Measurements from ENCODE around the gene GFRA1.

The GFRA1 gene

DNA sequence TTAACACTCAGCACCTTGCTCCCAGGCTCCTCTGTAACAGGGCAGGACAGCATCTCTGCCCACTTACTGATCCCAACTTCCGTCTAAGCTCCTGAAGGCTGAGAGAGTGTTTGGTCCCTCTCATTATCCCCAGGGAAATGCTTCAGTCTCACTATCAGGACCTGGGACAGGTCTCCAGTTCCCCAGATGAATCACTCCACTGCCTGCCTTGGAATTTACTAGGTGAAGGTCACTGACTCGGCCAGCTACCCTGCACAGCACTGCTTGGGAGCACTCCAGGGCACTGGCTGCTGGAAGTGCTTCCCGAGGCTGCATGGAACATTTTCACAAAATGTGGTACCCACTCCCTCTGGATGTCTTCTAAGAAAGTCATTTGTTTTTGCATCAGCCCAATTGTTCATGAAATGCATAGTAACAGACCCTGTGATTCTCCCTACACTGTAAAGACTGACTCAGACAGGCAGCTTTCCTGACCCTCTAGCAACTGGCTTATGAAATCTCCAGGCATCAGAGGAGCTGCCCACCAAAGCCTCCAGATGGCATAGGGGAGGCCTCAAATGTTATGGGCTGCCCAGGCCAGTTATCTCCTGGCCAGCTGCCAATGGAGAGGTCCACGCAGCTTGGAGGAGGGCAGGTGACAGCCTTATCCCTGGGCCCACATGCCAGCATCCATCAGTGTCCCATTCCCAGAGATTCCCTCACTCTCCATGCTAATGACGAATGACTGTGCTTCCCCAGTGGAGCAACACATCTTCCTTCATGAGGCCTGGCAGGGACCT lies 89.1 kb downstream of the GFRA1 start:
- Histone ChIP-seq H3K27me3 (ENCODE audit: control insufficient read depth, insufficient read depth, low read length) (no peaks in the 10 kb centered on the region), H3K79me2 (no peaks in the 10 kb centered on the region), H3K9ac (no peak overlapping the region), H3K4me3 (ENCODE audit: low read depth, low read length) (no peak overlapping the region), H3K36me3 (ENCODE audit: control insufficient read depth, insufficient read depth, low read length) (no peaks in the 10 kb centered on the region), H3K4me2 (ENCODE audit: low read length) (no peak overlapping the region), H3K27ac (no peak overlapping the region), H3K4me1 (no peaks in the 10 kb centered on the region), H3K9me3 (ENCODE audit: control insufficient read depth, low read length) (no peaks in the 10 kb centered on the region), H2AFZ (no peak overlapping the region)
- TF ChIP-seq, protein P1, sequence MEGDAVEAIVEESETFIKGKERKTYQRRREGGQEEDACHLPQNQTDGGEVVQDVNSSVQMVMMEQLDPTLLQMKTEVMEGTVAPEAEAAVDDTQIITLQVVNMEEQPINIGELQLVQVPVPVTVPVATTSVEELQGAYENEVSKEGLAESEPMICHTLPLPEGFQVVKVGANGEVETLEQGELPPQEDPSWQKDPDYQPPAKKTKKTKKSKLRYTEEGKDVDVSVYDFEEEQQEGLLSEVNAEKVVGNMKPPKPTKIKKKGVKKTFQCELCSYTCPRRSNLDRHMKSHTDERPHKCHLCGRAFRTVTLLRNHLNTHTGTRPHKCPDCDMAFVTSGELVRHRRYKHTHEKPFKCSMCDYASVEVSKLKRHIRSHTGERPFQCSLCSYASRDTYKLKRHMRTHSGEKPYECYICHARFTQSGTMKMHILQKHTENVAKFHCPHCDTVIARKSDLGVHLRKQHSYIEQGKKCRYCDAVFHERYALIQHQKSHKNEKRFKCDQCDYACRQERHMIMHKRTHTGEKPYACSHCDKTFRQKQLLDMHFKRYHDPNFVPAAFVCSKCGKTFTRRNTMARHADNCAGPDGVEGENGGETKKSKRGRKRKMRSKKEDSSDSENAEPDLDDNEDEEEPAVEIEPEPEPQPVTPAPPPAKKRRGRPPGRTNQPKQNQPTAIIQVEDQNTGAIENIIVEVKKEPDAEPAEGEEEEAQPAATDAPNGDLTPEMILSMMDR (IDR thresholded peaks at IDR 0.05), result no peak

DNA sequence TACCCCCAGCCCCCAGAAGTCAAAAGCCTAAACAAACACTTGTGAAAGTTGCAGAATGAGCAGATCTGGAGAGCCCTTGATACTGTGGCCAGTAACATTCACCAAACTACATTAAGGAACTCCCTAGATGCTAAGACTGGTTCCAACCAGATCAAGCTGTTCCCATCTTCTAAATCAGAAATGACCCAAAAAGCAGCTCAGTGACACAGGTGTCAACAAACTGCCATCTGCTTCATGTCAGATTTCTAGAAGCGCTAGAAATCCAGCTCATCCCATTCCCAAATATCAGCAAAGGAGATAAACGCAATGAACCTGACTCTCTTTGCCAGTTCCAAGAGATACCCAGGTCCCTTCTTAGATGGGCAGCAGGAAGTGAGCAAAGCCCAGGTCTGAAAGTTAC lies 90.6 kb downstream of the GFRA1 start:
- Histone ChIP-seq H3K4me2 (ENCODE audit: low read length) (no peak overlapping the region), H3K9me3 (ENCODE audit: control insufficient read depth, low read length) (no peaks in the 10 kb centered on the region), H3K79me2 (no peaks in the 10 kb centered on the region), H3K36me3 (ENCODE audit: control insufficient read depth, insufficient read depth, low read length) (no peaks in the 10 kb centered on the region), H3K27ac (no peak overlapping the region), H3K9ac (no peak overlapping the region), H2AFZ (no peak overlapping the region), H3K4me3 (ENCODE audit: low read depth, low read length) (no peak overlapping the region), H3K27me3 (ENCODE audit: control insufficient read depth, insufficient read depth, low read length) (no peaks in the 10 kb centered on the region), H3K4me1 (no peaks in the 10 kb centered on the region)
- TF ChIP-seq, protein P1 (IDR thresholded peaks at IDR 0.05), result no peak

DNA sequence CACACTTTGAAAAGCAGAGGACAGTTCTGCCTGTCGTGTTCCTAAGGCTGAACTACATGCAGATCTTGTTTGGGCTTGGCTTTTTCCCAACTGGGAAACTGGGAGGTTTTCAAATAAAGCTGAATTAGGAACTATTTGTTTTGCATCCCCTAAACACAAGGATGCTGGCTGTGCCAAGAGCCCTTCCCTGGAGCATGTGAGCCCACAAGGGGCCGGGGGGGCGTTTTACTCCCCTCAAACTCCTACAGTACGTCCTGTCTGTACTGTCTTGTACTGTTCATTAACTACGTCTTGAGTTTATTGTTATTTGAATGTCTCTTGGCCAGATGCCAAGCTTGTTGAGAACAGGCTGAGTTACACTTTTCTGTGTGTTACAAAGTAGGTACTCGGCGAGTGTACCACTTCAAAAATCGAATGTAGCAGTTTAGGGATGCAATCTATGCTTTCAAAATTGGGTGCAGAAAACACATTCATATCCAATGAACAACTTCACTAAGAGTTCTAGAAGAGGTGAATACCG lies 94.9 kb downstream of the GFRA1 start:
- Histone ChIP-seq H3K9ac (no peak overlapping the region), H3K27me3 (ENCODE audit: control insufficient read depth, insufficient read depth, low read length) (no peaks in the 10 kb centered on the region)
- TF ChIP-seq, protein P1 (IDR thresholded peaks at IDR 0.05), result no peak

DNA sequence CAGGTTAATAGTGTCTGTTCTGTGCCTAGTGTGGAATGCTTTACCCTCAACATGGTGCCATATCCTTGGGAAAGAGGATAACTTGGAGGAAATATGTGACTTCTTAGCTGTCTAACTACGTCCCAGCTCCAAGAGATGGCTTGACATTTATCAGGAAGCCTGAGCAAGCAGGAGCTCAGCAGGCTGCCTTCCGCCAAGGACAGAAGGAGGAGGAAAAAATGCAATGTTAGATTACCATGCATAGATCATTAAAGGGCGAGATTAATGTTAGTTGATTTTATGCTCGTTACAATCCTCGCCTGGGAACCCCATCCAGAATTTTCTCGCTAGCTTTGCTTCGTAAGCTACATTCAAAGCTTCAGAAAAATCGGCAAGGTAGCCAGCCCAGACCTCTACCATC lies 97.8 kb downstream of the GFRA1 start:
- Histone ChIP-seq H3K9ac (no peak overlapping the region), H3K27me3 (ENCODE audit: control insufficient read depth, insufficient read depth, low read length) (no peaks in the 10 kb centered on the region), H3K4me1 (no peaks in the 10 kb centered on the region), H3K9me3 (ENCODE audit: control insufficient read depth, low read length) (no peaks in the 10 kb centered on the region), H2AFZ (no peak overlapping the region), H3K79me2 (no peaks in the 10 kb centered on the region), H3K4me2 (ENCODE audit: low read length) (no peak overlapping the region), H3K36me3 (ENCODE audit: control insufficient read depth, insufficient read depth, low read length) (no peaks in the 10 kb centered on the region), H3K27ac (no peak overlapping the region), H3K4me3 (ENCODE audit: low read depth, low read length) (no peak overlapping the region)
- TF ChIP-seq, protein P1 (IDR thresholded peaks at IDR 0.05), result no peak

More for the DNA sequence above, 94.9 kb downstream of the GFRA1 start:
- H3K79me2 ChIP-seq, result no peaks in the 10 kb centered on the region
- no peaks in the 10 kb centered on the region for H3K4me1 ChIP-seq
- H3K27ac ChIP-seq, result no peak overlapping the region
- H3K36me3 ChIP-seq (ENCODE audit: control insufficient read depth, insufficient read depth, low read length), result no peaks in the 10 kb centered on the region
- H3K9me3 ChIP-seq (ENCODE audit: control insufficient read depth, low read length), result no peaks in the 10 kb centered on the region
- H3K4me3 ChIP-seq (ENCODE audit: low read depth, low read length), result no peak overlapping the region
- H2AFZ ChIP-seq, result no peak overlapping the region
- no peak overlapping the region for H3K4me2 ChIP-seq (ENCODE audit: low read length)

DNA sequence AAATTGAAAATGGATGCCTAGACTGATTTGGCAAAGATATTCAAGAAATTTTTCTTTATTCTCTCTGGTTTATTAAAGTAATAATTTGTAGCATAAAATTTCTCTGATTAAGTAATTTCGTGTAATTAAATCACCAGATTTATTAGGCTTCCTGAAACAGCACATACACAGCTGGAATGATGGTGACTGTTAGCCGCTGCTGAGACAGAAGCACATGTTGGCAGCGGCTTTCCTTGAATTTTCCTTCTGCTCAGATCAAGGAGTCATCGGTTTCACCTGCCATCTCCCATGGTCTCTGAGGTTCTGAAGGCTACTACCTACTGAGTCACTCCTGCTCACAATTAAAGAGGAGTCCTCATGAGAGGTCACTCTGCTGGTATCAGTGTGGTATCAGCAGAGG lies 101.5 kb downstream of the GFRA1 start:
- H3K36me3 ChIP-seq (ENCODE audit: control insufficient read depth, insufficient read depth, low read length), result no peaks in the 10 kb centered on the region
- no peaks in the 10 kb centered on the region for H3K79me2 ChIP-seq
- TF ChIP-seq, protein P1 (IDR thresholded peaks at IDR 0.05), result no peak
- no peak overlapping the region for H3K9ac ChIP-seq
- H3K4me1 ChIP-seq, result no peaks in the 10 kb centered on the region
- H2AFZ ChIP-seq, result no peak overlapping the region
- H3K27me3 ChIP-seq (ENCODE audit: control insufficient read depth, insufficient read depth, low read length), result no peaks in the 10 kb centered on the region
- no peak overlapping the region for H3K4me3 ChIP-seq (ENCODE audit: low read depth, low read length)
- H3K27ac ChIP-seq, result no peak overlapping the region
- no peak overlapping the region for H3K4me2 ChIP-seq (ENCODE audit: low read length)
- no peaks in the 10 kb centered on the region for H3K9me3 ChIP-seq (ENCODE audit: control insufficient read depth, low read length)
